ENCODE measurements around the gene CBLN1. TPM values are rescaled to one million over a fixed set of nuclear protein-coding genes. Genes with fewer than 3 reads are reported as not detected.

The CBLN1 gene
- total and polyA plus RNA-seq, 2 experiments from 2014 or later = 0.42 to 1.2 TPM

DNA sequence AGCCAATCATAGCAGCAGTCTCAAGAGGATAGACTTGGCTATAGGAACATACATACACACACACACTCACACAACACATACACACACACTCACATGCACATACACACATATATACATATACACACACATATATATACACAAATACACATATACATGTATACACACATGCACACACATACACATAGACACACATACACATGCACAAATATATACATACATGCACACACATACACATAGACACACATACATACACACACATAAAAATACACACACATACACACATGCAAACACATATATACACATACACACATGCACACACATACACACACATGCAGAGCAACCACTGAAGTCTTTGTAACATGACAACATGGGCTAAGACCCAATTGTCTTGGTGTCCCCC, 19.7 kb downstream of the CBLN1 start:
- H3K36me3 ChIP-seq = no peaks in the 10 kb centered on the region
- TF ChIP-seq, protein P1, sequence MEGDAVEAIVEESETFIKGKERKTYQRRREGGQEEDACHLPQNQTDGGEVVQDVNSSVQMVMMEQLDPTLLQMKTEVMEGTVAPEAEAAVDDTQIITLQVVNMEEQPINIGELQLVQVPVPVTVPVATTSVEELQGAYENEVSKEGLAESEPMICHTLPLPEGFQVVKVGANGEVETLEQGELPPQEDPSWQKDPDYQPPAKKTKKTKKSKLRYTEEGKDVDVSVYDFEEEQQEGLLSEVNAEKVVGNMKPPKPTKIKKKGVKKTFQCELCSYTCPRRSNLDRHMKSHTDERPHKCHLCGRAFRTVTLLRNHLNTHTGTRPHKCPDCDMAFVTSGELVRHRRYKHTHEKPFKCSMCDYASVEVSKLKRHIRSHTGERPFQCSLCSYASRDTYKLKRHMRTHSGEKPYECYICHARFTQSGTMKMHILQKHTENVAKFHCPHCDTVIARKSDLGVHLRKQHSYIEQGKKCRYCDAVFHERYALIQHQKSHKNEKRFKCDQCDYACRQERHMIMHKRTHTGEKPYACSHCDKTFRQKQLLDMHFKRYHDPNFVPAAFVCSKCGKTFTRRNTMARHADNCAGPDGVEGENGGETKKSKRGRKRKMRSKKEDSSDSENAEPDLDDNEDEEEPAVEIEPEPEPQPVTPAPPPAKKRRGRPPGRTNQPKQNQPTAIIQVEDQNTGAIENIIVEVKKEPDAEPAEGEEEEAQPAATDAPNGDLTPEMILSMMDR (IDR thresholded peaks at IDR 0.05; ENCODE audit: low read depth, low read length) = no peak
- H3K4me1 ChIP-seq (ENCODE audit: low read depth) = no peaks in the 10 kb centered on the region
- no peaks in the 10 kb centered on the region for H3K9me3 ChIP-seq (ENCODE audit: low read depth)
- no peak overlapping the region for H3K27ac ChIP-seq
- no peak for DNase-seq (ENCODE audit: low read depth in 1 of 2, low spot score in 1 of 2)
- no peak overlapping the region for H3K4me3 ChIP-seq
- peaks cover 12% of the 10 kb centered on the region for H3K27me3 ChIP-seq

DNA sequence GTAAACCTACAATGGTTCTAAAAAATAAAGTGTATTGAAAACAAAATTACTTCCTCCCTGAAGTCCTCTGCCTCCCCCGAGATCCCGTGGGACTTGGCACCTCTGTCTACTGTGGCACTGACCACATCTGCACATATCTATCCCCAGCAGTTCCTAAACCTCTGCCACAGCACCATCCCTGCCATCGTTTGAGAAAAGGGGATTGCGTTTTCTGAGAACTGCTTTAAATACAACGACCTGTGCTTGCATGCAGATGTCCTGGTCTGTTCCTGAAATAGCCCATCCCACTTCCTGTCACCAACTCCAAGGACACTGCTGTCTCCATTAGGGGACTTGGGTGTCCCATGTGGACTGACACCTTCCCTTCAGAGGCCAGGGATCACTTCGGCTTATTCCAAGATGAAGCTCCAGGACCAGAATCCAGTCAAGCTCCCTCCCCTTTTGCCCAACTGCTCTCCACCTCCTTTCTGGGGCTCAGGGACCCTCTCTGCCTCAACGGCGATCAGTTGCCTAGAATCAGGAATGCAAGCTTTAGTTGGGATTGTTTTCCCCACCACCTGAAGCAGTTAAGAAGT, 20.6 kb downstream of the CBLN1 start:
- H3K4me3 ChIP-seq = no peak overlapping the region
- peaks cover 6% of the 10 kb centered on the region for H3K27me3 ChIP-seq
- H3K27ac ChIP-seq = no peak overlapping the region
- no peaks in the 10 kb centered on the region for H3K36me3 ChIP-seq
- DNase-seq (ENCODE audit: low read depth in 1 of 2, low spot score in 1 of 2) = no peak
- no peaks in the 10 kb centered on the region for H3K4me1 ChIP-seq (ENCODE audit: low read depth)
- TF ChIP-seq, protein P1 (IDR thresholded peaks at IDR 0.05; ENCODE audit: low read depth, low read length) = no peak
- H3K9me3 ChIP-seq (ENCODE audit: low read depth) = no peaks in the 10 kb centered on the region

DNA sequence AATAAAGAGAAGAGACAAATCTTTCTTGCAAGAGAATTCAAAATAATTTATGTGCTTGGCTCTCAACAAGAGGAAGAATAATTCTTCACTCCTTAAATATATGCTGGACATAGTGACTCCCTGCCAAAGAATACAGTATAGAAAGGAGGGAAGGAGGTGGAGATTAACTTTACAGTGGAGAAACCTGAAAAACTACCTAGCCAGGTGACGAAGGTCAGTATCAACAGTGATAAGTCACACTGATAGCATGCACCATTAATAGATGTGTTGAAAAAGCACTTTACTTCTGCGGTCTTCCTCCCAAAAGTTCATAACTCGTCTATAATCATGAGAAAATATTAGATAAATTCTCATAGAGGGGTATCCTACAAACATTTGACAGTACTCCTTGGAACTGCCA, 21.4 kb downstream of the CBLN1 start:
- TF ChIP-seq, protein P1 (IDR thresholded peaks at IDR 0.05; ENCODE audit: low read depth, low read length) = no peak
- Histone ChIP-seq H3K27ac (no peak overlapping the region), H3K27me3 (no peaks in the 10 kb centered on the region), H3K36me3 (no peaks in the 10 kb centered on the region), H3K4me1 (ENCODE audit: low read depth) (no peaks in the 10 kb centered on the region), H3K4me3 (no peak overlapping the region), H3K9me3 (ENCODE audit: low read depth) (no peaks in the 10 kb centered on the region)
- DNase-seq (ENCODE audit: low read depth in 1 of 2, low spot score in 1 of 2) = no peak

DNA sequence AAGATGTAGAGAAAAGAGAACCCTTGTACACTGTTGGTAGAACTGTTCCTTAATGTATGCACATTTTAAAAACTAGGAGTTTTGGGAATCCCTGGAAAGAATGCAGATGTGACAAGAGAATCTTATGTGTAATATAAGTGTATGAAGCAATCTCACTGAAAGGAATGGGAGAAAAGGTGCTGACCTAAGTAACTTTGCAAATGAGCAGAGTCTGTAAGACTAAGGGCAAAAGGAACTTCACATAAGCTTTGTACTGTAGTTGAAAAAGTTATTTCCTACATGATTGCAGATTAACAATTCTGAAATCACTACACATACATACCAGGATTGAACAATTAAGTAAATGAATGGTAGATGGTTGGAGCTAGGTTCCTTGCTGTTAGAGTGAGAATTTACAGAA, 22.3 kb downstream of the CBLN1 start:
- no peak overlapping the region for H3K27ac ChIP-seq
- no peaks in the 10 kb centered on the region for H3K4me1 ChIP-seq (ENCODE audit: low read depth)
- no peak overlapping the region for H3K4me3 ChIP-seq
- no peaks in the 10 kb centered on the region for H3K27me3 ChIP-seq
- TF ChIP-seq, protein P1 (IDR thresholded peaks at IDR 0.05; ENCODE audit: low read depth, low read length) = no peak
- no peak for DNase-seq (ENCODE audit: low read depth in 1 of 2, low spot score in 1 of 2)
- no peaks in the 10 kb centered on the region for H3K36me3 ChIP-seq
- H3K9me3 ChIP-seq (ENCODE audit: low read depth) = no peaks in the 10 kb centered on the region

DNA sequence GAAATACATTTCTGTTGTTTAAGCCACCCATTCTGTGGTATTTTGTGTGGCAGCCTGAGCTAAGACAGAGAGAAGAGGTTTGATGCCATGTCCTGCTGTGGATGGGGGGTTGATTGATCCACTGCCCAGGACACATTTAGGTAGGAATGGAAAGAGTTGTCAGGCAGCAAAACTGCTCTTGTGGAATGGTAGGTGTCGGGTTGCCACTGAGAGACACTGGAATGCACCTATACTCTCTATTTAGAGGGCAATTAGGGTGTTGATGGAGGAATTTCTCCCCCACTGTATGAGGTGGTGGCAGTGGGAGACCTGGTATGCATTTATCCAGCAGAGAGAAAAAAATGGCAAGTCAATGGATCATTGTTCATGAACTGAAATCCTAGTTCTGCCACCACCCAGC, 30.9 kb downstream of the CBLN1 start:
- Histone ChIP-seq H3K4me3 (no peak overlapping the region), H3K27me3 (no peaks in the 10 kb centered on the region), H3K36me3 (no peaks in the 10 kb centered on the region), H3K9me3 (ENCODE audit: low read depth) (no peaks in the 10 kb centered on the region), H3K27ac (no peak overlapping the region), H3K4me1 (ENCODE audit: low read depth) (no peaks in the 10 kb centered on the region)
- TF ChIP-seq, protein P1 (IDR thresholded peaks at IDR 0.05; ENCODE audit: low read depth, low read length) = no peak
- no peak for DNase-seq (ENCODE audit: low read depth in 1 of 2, low spot score in 1 of 2)
